Liver (tissue), 9 donors: ENCODE results near the gene SLC45A2. TPM values are rescaled to one million over a fixed set of nuclear protein-coding genes. Genes with fewer than 3 reads are reported as not detected.
A peak's percentile ranks its signal among the peaks of the same experiment; 100 is the strongest.

Experiments used
- DNase-seq: peaks from one replicate; pipeline ENCODE4 v3.0.0-alpha.2; 2017; ENCODE audit warnings: low spot score
- H3K27ac ChIP-seq, 2 donors: one replicate each; pipeline ENCODE4 v1.7.0; 2013; ENCODE audit warnings: inconsistent platforms in 2 of 2, low read length in 2 of 2, control low read depth in 1 of 2, low read depth in 1 of 2, mild to moderate bottlenecking in 1 of 2
- H3K27me3 ChIP-seq, 4 donors: one replicate each; pipeline versions ENCODE4 v1.6.1 to v1.7.0; 2013; ENCODE audit warnings: low read length in 3 of 4, inconsistent platforms in 1 of 4, mild to moderate bottlenecking in 1 of 4, moderate library complexity in 1 of 4; ENCODE audit not compliant: control insufficient read depth in 4 of 4, insufficient read depth in 4 of 4
- H3K36me3 ChIP-seq, 4 donors: one replicate each; pipeline versions ENCODE4 v1.6.1 to v1.7.0; 2013; ENCODE audit warnings: low read length in 3 of 4, mild to moderate bottlenecking in 3 of 4, low read depth in 1 of 4, moderate library complexity in 1 of 4; ENCODE audit not compliant: control insufficient read depth in 4 of 4, insufficient read depth in 3 of 4
- H3K4me1 ChIP-seq, 4 donors: one replicate each; pipeline versions ENCODE4 v1.6.1 to v1.7.0; 2013; ENCODE audit warnings: low read length in 3 of 4, mild to moderate bottlenecking in 3 of 4, moderate library complexity in 1 of 4; ENCODE audit not compliant: control insufficient read depth in 4 of 4, insufficient read depth in 4 of 4
- H3K4me3 ChIP-seq, 3 donors: one replicate each; pipeline versions ENCODE4 v1.6.1 to v1.7.0; 2013; ENCODE audit warnings: low read length in 3 of 3, control low read depth in 1 of 3, low read depth in 1 of 3, mild to moderate bottlenecking in 1 of 3
- H3K9ac ChIP-seq, 2 donors: one replicate each; pipeline ENCODE4 v1.7.0; 2013; ENCODE audit warnings: low read length in 2 of 2, mild to moderate bottlenecking in 2 of 2, moderate library complexity in 2 of 2, control low read depth in 1 of 2, low read depth in 1 of 2
- H3K9me3 ChIP-seq, 4 donors: one replicate each; pipeline versions ENCODE4 v1.6.1 to v1.7.0; 2013; ENCODE audit warnings: low read length in 3 of 4; ENCODE audit not compliant: control insufficient read depth in 4 of 4
- EGR1 ChIP-seq, 2 donors: IDR thresholded peaks; 2 replicates each; pipeline ENCODE4 v1.6.1; 2016 to 2018; ENCODE audit warnings: antibody characterized with exemption in 2 of 2, low read depth in 2 of 2
- GABPA ChIP-seq, 2 donors: IDR thresholded peaks in 1 of 2; conservative IDR thresholded peaks in 1 of 2; 2 replicates each; pipeline ENCODE4 v1.6.1; 2016; ENCODE audit warnings: antibody characterized with exemption in 2 of 2, mild to moderate bottlenecking in 1 of 2, moderate library complexity in 1 of 2
- HNF4A ChIP-seq, 2 donors: conservative IDR thresholded peaks; 2 replicates each; pipeline ENCODE4 v1.6.1; 2016; ENCODE audit warnings: antibody characterized with exemption in 2 of 2, mild to moderate bottlenecking in 2 of 2
- HNF4G ChIP-seq: IDR thresholded peaks from 2 replicates; pipeline ENCODE4 v1.6.1; 2016; ENCODE audit warnings: antibody characterized with exemption
- NR2F2 ChIP-seq: IDR thresholded peaks from 2 replicates; pipeline ENCODE4 v1.6.1; 2016; ENCODE audit warnings: antibody characterized with exemption
- RAD21 ChIP-seq, 2 donors: IDR thresholded peaks; 2 replicates each; pipeline ENCODE4 v1.6.1; 2016; ENCODE audit warnings: antibody characterized with exemption in 2 of 2, mild to moderate bottlenecking in 2 of 2
- RXRA ChIP-seq, 2 donors: IDR thresholded peaks; 2 replicates each; pipeline ENCODE4 v1.6.1; 2017 to 2018; ENCODE audit warnings: antibody characterized with exemption in 2 of 2, mild to moderate bottlenecking in 1 of 2
- SP1 ChIP-seq: IDR thresholded peaks from 2 replicates; pipeline ENCODE4 v1.6.1; 2018; ENCODE audit warnings: antibody characterized with exemption, mild to moderate bottlenecking
- TAF1 ChIP-seq: conservative IDR thresholded peaks from 2 replicates; pipeline ENCODE4 v1.6.1; 2016; ENCODE audit warnings: antibody characterized with exemption, mild to moderate bottlenecking
- YY1 ChIP-seq: IDR thresholded peaks from 2 replicates; pipeline ENCODE4 v1.6.1; 2016; ENCODE audit warnings: antibody characterized with exemption, mild to moderate bottlenecking
- WGBS: extraction: QIAGEN DNeasy Blood & Tissue Kit; methylation state at CpG from one replicate; pipeline ENCODE4 v1.1.7; 2013; 5-methylcytosine and 5-hydroxymethylcytosine counted together
- polyA plus RNA-seq, 2 donors: library from polyadenylated mRNA; stranded (reverse) in 1 of 2; unstranded in 1 of 2; fragments of 200-250 nt in 1 of 2; fragments of >200 nt in 1 of 2; fragmentation: Nextera tagmentation in 1 of 2; extraction: Ambion mirVana in 1 of 2; gene quantifications; one replicate each; pipeline versions ENCODE4 v1.2.1 to v1.2.3, GENCODE V29; 2013 to 2015
- total RNA-seq, 2 donors: library from RNA; depleted of rRNA; stranded (reverse); fragments of >200 nt; gene quantifications; one replicate each; pipeline ENCODE4 v1.2.3, GENCODE V29; 2014
- TF ChIP-seq, protein P1 (sequence below): IDR thresholded peaks from 2 replicates; pipeline ENCODE4 v1.6.1; 2016; ENCODE audit warnings: antibody characterized with exemption, mild to moderate bottlenecking
- TF ChIP-seq, protein P2 (sequence below): fragments of 150-350 bp; IDR thresholded peaks from 2 replicates; pipeline ENCODE4 v1.5.1; 2017; ENCODE audit warnings: improper control_type of control experiment, low read depth, low read length; ENCODE audit not compliant: missing input control
- donor health status: healthy.
- donor health status: healthy.
- donor health status: healthy.
- donor health status: healthy.
- donor health status: healthy.

SLC45A2 gene
- total and polyA plus RNA-seq, 4 donors = 0.01 to 1.3 TPM; not detected in 2

DNA sequence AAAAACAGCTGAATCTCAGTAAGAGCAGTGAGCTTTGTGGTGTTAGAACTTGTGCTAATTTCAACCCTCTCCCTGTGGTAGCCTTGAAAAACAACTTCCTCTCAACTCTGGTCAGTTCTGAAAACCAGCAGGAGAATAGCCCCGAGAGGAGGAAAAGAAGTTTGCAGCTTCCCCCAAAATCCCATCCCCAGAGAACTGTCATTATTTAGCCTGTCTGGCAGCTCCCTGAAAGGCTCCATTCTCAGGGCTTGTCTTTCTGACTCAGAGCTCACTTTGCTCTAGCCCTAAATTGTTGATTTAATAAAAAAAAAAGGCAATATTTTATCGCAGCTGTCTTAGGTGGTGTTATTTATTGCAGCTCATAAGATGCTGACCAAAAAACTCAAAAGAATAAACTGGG lies 11.4 kb upstream of the SLC45A2 start:
- H3K27ac ChIP-seq = peak overlapping the region in 1 of 2 donors; percentile 56

DNA sequence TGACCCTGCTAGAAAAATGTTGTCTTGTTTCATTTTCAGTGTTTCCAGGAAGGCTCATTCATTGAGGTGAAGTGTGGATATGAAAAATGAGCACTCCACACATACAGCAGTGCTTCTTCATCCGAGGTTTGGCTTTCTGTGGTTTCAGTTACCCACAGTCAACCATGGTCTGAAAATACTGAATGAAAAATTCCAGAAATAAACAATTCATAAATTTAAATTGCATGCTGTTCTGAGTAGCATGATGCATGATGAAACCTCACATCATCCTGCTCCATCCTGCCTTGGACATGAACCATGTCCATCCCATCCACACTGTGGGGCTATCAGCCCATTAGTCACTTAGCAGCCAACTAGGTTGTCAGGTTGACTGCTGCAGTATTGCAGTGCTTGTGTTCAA lies 10.4 kb upstream of the SLC45A2 start:
- Histone ChIP-seq H3K4me3 (no peak overlapping the region), H3K4me1 (peaks cover 0 to 31% (median 26%) of the 10 kb centered on the region in 4 donors), H3K36me3 (peaks cover 0 to 22% (median 10%) of the 10 kb centered on the region in 4 donors), H3K27me3 (no peaks in the 10 kb centered on the region), H3K27ac (no peak overlapping the region), H3K9me3 (no peaks in the 10 kb centered on the region), H3K9ac (no peak overlapping the region)
- TF ChIP-seq RAD21 (IDR thresholded peaks at IDR 0.05) = peak; percentile 70 to 71
- no peak for TF ChIP-seq RXRA (IDR thresholded peaks at IDR 0.05)
- no peak for DNase-seq
- WGBS = 55% methylated on average over 1 of the region's 1 CpG

More for the DNA sequence above, 11.4 kb upstream of the SLC45A2 start:
- no peak for TF ChIP-seq NR2F2
- no peak for TF ChIP-seq RAD21 (IDR thresholded peaks at IDR 0.05)
- TF ChIP-seq, protein P1, sequence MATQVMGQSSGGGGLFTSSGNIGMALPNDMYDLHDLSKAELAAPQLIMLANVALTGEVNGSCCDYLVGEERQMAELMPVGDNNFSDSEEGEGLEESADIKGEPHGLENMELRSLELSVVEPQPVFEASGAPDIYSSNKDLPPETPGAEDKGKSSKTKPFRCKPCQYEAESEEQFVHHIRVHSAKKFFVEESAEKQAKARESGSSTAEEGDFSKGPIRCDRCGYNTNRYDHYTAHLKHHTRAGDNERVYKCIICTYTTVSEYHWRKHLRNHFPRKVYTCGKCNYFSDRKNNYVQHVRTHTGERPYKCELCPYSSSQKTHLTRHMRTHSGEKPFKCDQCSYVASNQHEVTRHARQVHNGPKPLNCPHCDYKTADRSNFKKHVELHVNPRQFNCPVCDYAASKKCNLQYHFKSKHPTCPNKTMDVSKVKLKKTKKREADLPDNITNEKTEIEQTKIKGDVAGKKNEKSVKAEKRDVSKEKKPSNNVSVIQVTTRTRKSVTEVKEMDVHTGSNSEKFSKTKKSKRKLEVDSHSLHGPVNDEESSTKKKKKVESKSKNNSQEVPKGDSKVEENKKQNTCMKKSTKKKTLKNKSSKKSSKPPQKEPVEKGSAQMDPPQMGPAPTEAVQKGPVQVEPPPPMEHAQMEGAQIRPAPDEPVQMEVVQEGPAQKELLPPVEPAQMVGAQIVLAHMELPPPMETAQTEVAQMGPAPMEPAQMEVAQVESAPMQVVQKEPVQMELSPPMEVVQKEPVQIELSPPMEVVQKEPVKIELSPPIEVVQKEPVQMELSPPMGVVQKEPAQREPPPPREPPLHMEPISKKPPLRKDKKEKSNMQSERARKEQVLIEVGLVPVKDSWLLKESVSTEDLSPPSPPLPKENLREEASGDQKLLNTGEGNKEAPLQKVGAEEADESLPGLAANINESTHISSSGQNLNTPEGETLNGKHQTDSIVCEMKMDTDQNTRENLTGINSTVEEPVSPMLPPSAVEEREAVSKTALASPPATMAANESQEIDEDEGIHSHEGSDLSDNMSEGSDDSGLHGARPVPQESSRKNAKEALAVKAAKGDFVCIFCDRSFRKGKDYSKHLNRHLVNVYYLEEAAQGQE = no peak
- TF ChIP-seq GABPA (IDR thresholded peaks at IDR 0.05 in 1 of 2, conservative IDR thresholded peaks at IDR 0.05 in 1 of 2) = no peak
- TF ChIP-seq YY1 = no peak
- TF ChIP-seq EGR1 (IDR thresholded peaks at IDR 0.05; ENCODE audit: low read depth in 2 of 2) = no peak
- no peak for TF ChIP-seq HNF4A (conservative IDR thresholded peaks at IDR 0.05)
- no peak for TF ChIP-seq TAF1
- TF ChIP-seq, protein P2, sequence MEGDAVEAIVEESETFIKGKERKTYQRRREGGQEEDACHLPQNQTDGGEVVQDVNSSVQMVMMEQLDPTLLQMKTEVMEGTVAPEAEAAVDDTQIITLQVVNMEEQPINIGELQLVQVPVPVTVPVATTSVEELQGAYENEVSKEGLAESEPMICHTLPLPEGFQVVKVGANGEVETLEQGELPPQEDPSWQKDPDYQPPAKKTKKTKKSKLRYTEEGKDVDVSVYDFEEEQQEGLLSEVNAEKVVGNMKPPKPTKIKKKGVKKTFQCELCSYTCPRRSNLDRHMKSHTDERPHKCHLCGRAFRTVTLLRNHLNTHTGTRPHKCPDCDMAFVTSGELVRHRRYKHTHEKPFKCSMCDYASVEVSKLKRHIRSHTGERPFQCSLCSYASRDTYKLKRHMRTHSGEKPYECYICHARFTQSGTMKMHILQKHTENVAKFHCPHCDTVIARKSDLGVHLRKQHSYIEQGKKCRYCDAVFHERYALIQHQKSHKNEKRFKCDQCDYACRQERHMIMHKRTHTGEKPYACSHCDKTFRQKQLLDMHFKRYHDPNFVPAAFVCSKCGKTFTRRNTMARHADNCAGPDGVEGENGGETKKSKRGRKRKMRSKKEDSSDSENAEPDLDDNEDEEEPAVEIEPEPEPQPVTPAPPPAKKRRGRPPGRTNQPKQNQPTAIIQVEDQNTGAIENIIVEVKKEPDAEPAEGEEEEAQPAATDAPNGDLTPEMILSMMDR = no peak
- no peak for TF ChIP-seq HNF4G
- Histone ChIP-seq H3K4me1 (peaks cover 0 to 40% (median 35%) of the 10 kb centered on the region in 4 donors), H3K36me3 (peaks cover 0 to 16% (median 6%) of the 10 kb centered on the region in 4 donors), H3K4me3 (no peak overlapping the region), H3K9me3 (no peaks in the 10 kb centered on the region), H3K27me3 (no peaks in the 10 kb centered on the region), H3K9ac (no peak overlapping the region)
- DNase-seq = no peak
- 54% methylated on average over 2 of the region's 2 CpGs for WGBS

DNA sequence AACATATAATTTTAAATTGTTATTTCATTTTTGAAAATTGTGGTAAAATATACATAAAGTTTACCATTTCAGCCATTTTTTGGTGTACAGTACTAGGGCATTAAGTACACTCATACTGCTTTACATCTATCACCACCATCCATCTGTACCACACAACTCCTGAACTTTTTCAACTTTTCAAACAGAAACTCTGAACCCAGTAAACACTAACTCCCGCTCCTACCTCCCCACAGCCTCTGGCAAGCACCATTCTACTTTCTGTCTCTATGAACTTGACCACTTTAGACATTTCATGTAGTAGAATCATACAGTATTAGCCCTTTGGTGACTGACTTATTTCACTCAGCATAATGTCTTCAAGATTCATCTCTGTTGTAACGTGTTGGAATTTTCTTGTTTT lies 8.4 kb upstream of the SLC45A2 start:
- DNase-seq = no peak
- no peaks in the 10 kb centered on the region for H3K9me3 ChIP-seq
- H3K27ac ChIP-seq = no peak overlapping the region
- no peak overlapping the region for H3K4me3 ChIP-seq
- WGBS = 67% methylated on average over 2 of the region's 2 CpGs
- H3K9ac ChIP-seq = no peak overlapping the region
- peaks cover 0 to 23% (median 15%) of the 10 kb centered on the region in 4 donors for H3K4me1 ChIP-seq
- H3K27me3 ChIP-seq = no peaks in the 10 kb centered on the region
- H3K36me3 ChIP-seq = peaks cover 0 to 34% (median 23%) of the 10 kb centered on the region in 4 donors
- TF ChIP-seq SP1 (no peak), RXRA (IDR thresholded peaks at IDR 0.05) (no peak), GABPA (IDR thresholded peaks at IDR 0.05 in 1 of 2, conservative IDR thresholded peaks at IDR 0.05 in 1 of 2) (no peak), TAF1 (no peak)
- TF ChIP-seq, protein P1 = no peak
